ENCODE data around the gene RHOXF2B.
"Not testable (repeated sequence)": the region's sequence is repeated elsewhere in the genome, so short reads cannot be mapped to it uniquely, and the experiment has no call there.

RHOXF2B gene

DNA sequence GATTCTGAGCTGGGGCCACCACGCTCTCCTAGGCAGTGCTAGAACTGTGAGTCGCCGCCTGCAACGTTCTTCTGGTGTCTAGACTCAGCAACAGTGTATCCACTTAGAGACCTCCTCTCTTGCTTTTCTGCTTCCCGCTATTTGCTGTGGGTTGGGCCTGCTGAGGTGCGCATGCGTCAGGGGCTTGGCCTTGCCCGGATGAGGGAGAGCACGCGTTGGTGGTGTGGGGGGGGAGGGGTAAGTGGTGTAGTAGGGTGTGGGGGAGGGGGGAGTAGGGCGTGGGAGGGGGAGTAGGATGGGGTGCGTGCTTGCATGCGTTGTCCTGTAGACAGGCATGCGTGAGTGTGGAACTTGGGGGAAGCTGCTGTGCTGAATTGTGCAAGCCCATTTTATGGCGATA, at the start of gene RHOXF2B:
RHOXF2B (minus strand) TSS at position 101 of the 400 bp plus-strand sequence. CDS start 138 bp downstream, outside the sequence.
- DNase-seq = not testable (repeated sequence)

GRCh38 chrX:120125444-120125843, 48.0 kb upstream of the RHOXF2B start:
- no peak for DNase-seq

DNA sequence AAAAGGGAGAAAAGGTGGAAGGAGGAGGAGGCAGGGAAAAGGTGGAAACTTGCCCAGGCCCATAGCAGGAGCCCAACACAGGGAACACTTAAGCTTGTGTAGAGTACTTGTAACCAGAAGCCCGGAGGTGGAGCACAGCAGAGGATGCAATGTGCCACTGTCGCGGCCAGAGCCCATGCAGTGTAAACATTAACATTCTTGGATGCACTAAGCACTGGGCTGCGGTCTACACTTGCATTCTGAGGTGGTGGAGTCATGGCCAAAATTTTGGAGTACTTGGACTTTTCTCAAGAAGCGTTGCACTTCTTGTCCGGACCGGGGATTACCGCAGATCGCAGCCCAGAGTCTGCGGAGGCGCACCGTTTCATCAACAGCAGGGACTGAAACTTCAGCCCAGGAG, 42.7 kb upstream of the RHOXF2B start:
- no peak for DNase-seq

DNA sequence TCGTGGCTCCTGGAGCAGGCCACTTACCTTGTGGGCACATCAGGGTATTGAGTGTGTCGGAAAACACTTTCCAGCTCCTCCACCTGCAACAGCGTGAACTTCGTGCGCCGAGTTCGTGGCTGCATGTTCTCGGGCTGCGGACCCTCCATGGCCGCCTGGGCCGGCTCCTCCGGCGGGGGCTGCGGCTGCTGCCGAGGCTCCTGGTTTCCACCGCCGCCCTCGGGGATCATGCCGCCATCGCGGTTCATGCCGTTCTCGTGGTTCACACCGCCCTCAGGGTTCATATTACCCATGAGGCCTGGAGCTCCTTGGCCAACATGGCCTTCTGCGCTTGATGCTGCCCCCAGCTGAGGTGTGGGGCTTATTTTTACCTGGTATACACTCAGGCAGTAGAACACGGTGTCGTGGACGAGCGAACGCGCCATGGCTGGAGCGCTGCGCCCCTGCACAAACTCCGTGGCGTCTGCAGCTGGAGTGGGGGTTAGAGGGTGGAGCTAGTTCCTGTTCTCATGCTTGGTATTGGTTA, 38.0 kb upstream of the RHOXF2B start, which contains the start of gene RHOXF1:
RHOXF1 (minus strand) TSS at position 476 of the 526 bp plus-strand sequence; CDS start at position 425, 51 bp downstream.
- DNase-seq = no peak

DNA sequence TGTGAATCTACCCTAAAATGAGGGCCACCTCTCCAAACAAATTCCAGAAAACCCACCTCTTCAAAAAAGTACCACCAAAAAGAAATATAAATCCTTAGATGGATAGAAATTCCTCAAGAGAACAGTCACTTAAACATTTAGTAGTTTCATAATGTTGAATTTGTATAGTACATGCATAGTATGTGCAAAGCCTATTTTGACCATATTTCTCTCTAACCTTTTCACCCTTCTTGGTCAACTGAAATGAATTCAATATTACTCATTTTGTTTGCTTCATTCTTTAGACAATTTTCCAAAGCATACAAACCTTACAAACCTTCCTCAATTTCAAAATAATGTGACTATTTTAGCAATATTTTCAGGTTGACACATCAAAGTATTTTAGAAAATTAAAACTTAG, 34.1 kb upstream of the RHOXF2B start:
- DNase-seq = no peak

DNA sequence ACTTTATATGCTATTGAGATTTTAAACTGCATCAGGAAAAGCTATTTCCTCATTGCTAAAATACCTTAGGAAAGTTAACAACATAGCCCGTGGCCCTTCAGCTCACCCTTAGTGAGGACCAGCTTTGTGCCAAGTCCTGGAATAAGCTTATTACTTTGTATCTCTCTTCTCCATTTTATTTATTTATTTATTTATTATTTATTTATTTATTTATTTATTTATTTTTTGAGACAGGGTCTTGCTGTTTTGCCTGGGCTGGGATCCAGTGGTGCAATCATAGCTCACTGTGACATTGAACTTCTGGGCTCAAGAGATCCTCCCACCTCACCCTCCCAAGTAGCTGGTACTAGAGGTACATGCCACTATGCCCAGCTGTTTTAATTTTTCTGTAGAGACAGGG, 31.9 kb upstream of the RHOXF2B start:
- DNase-seq = no peak

- DNase-seq = not testable (repeated sequence)
Observed at GRCh38 chrX:120104707-120105106, 27.2 kb upstream of the RHOXF2B start.

DNA sequence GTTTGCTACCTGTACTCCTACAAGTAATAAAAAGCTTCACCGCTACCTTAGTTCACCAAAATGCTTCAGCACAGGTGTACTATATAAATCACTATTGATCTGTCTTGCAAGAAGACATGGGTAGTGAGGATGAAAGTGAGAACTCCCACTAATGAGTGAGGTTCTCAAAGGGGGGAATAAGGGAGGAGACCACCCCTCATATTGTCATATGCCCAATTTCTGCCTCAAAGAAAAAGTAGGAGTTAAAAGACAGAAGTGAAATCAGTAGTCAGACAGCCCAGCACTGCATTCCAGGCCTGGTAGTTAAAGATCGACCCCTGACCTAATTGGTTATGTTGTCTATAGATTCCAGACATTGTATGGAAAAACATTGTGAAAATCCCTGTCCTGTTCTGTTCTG, 23.6 kb upstream of the RHOXF2B start:
- DNase-seq = not testable (repeated sequence)

GRCh38 chrX:120090208-120090607, 12.7 kb upstream of the RHOXF2B start:
- DNase-seq = no peak

- no peak for DNase-seq
Observed at GRCh38 chrX:120087289-120088017, 10.0 kb upstream of the RHOXF2B start.

DNA sequence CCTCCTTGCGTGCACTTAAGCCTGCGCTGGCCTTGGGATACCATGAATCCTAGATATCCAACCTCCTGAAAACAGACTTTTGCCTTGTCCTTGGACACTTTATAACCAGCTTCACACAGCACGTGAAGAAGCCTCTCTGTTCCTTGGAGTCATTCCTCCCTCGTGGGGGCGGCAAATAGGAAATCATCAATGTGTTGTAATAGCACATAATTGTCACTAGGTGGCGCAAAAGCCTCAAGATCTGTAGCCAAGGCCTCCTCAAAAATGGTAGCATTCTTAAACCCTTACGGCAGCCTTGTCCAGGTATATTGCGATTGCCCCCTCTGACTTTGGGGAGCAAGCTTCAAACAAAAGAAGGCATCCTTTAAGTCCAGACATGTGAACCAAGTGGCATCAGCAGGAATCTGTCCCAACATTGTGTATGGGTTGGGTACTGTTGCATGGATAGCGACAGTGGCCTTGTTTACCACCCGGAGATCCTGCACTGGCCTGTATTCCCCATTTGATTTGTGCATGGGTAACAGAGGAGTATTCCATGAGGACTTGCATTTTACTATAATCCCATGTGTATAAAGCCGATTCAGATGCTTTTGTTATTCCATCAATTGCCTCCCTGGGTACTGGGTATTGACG, 8.2 kb upstream of the RHOXF2B start:
- not testable (repeated sequence) for DNase-seq

DNA sequence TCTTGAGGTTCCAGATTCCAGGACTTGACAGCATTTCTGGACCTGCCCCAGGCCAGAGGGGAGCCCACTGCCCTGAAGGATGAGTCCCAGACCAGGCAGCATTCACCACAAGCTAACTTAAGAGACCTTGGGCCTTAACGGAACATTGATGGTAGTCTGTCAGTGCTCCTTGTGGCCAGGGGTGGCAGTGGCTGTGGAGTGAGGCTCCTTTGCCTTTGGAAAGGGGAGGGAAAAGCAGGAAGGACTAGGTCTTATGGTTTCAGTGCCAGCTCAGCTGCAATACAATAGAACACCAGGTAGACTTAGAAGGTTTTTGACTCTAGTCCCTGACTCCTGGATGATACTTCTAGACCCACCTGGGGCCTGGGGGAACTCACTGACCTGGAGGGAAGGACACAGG, 11.3 kb downstream of the RHOXF2B start:
- not testable (repeated sequence) for DNase-seq

- not testable (repeated sequence) for DNase-seq
Observed at GRCh38 chrX:120042712-120043111, 34.8 kb downstream of the RHOXF2B start.

DNA sequence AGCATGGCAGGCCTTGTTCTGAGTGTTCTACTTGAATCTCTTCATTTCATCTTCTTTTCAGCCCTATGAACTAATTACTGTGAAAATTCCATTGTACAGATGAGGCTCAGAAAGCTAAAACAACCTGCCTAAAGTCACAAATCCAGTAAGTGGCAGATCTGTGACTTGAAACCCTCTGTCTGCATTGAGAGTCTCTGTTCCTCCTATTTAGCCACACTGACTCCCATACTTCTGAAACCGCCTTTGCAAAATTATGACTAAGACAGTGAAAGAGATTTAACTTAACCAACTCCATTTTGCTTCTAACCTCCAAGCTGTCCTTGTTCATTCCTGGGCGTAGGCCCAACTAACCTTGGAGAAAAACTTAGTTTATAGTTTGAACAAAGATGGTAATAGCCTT, 35.2 kb downstream of the RHOXF2B start:
- not testable (repeated sequence) for DNase-seq

DNA sequence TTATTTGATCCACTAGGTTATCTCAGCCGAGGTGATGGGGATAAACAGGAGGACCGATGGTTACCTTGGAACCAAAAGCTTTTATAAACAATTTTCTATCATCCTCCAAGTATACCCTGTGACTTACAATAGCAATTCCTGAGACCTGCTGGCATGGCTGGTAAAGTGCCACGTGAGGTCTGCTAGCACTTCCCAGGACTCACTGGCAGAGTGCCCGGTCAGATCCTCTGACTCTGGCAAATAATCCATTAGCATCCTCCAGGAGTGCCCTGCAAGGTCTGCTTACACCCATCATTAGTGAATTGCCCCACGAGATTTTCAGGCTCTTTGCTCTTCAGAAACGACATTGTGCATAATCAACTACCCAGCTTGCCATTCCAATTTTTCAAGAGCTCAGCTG, 37.3 kb downstream of the RHOXF2B start:
- not testable (repeated sequence) for DNase-seq

DNA sequence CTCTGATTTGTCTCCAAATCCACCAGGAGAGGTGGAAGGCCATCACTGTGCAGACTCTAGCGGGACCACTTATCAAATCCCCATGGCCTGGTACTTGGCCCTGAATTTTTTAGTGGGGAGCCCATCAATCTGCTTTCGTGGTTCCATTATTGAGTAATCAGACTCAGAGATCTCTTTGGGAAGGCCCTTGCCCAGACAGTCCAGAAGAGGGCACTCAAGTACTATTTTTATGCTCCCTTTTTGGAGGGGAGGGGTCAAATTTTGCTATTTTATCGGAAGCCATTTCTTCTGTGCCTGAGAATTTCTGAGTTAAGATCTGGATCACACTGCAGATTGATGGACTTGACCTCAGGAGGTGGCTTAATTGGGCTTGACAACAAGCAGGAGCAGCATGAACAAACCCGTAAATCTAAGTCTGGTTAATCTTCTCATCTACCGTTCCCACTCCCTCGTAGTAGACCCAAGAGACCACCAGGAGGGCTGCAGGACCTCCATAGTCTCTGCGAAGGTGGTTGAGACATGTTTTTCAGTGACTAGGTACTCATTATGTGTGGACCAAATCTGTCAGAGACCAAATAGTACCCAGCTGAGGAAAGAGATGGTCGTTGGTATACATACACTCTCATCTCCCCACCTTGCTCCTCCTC, 38.3 kb downstream of the RHOXF2B start:
- not testable (repeated sequence) for DNase-seq

GRCh38 chrX:120036704-120037103, 40.8 kb downstream of the RHOXF2B start:
- no peak for DNase-seq

- DNase-seq = not testable (repeated sequence)
Observed at GRCh38 chrX:120035522-120036309, 41.8 kb downstream of the RHOXF2B start.

- DNase-seq = no peak
Observed at GRCh38 chrX:120029354-120029753, 48.1 kb downstream of the RHOXF2B start.

DNA sequence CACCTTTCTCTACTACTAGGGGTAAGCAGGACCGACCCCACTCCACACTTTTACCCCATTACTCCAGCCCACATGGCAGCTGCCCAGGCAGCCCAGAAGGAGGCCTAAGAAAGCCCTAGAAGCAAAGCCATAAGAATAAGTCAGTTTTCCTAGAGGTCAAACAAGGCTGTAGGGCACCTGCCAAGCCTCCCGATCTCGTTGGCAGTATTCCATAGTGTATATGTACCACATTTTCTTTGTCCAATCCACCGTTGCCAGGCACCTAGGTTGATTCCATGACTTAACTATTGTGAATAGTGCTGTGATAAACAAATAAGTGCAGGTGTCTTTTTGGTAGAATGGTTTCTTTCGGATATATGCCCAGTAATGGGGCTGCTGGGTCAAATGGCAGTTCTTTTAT, 54.2 kb downstream of the RHOXF2B start:
- DNase-seq = no peak

DNA sequence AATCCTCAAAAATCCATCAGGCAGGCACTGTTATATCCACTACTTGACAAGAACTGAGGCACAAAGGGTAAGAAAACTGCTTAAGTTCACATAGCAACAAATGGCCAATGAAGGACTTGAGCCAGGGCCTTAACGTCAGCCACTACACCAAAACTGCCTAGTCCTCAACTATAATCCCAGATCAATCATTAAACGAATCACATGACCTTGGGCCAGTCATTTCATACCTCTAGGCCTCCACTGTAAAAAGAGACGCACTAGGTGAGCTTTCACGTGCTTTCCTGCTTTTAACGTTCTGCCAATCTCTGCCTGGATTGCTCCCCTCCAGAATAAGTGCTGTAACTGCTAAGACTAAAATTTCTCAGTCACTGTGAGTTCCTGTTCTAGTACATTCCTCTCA, 54.7 kb downstream of the RHOXF2B start:
- no peak for DNase-seq

Measured in NCI-H524 treated with DMSO at 0.1 percent for 48 hours (cell line).